ENCODE data around the gene PINK1. TPM values are rescaled to one million over a fixed set of nuclear protein-coding genes. Genes with fewer than 3 reads are reported as not detected.
"Not testable (repeated sequence)": the region's sequence is repeated elsewhere in the genome, so short reads cannot be mapped to it uniquely, and the experiment has no call there.

PINK1 gene
- total RNA-seq, 2 experiments from 2014 or later: 4.4 to 4.8 TPM

DNA sequence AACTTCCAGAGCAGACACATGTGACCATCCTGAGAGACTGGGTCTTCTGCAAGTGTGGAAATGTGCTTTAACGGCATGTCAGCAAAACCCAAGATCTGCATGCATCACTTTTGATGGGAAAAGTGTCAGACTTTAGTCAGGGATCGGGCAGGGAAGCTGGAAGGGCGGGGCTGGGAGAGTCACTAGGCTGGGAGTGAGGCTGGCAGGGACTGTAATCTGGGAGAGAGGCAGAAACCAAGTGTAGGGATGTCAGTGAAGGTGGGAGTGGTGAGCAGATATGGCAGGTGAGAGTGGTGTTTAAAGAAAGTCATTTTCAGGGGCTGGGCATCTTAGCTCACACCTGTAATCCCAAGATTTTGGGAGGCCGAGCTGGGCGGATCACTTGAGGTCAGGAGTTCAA lies 33.1 kb upstream of the PINK1 start:
- H3K4me1 Mint-ChIP-seq (ENCODE audit: low read depth): no peaks in the 10 kb centered on the region
- no peaks in the 10 kb centered on the region for H3K9me3 Mint-ChIP-seq
- DNase-seq: no peak
- H3K27ac Mint-ChIP-seq: no peak overlapping the region
- no peak overlapping the region for H3K4me3 Mint-ChIP-seq
- peaks cover 3% of the 10 kb centered on the region for H3K27me3 Mint-ChIP-seq
- no peaks in the 10 kb centered on the region for H3K36me3 Mint-ChIP-seq
- CTCF ChIA-PET: interaction anchor here (1.3 kb wide), 1 partner anchor 25 kb away, joined by 4 read pairs; no protein-coding TSS in a partner anchor
- POLR2A ChIA-PET: no interaction called here
- intact Hi-C loops (cut with micrococcal nuclease): no loop called here

- Mint-ChIP-seq H3K27me3 (no peaks in the 10 kb centered on the region), H3K9me3 (no peaks in the 10 kb centered on the region), H3K4me1 (ENCODE audit: low read depth) (no peaks in the 10 kb centered on the region), H3K36me3 (no peaks in the 10 kb centered on the region), H3K4me3 (no peak overlapping the region), H3K27ac (no peak overlapping the region)
- ChIA-PET POLR2A (no interaction called here), CTCF (interaction anchor here (1.3 kb wide), 1 partner anchor 26 kb away, joined by 4 read pairs; no protein-coding TSS in a partner anchor)
- DNase-seq: no peak
- intact Hi-C loops (cut with micrococcal nuclease): no loop called here
Measured at GRCh38 chr1:20601129-20601825, 32.0 kb upstream of the PINK1 start.

- Mint-ChIP-seq H3K27ac (no peak overlapping the region), H3K9me3 (no peaks in the 10 kb centered on the region), H3K4me3 (no peak overlapping the region), H3K4me1 (ENCODE audit: low read depth) (no peaks in the 10 kb centered on the region), H3K36me3 (no peaks in the 10 kb centered on the region), H3K27me3 (no peaks in the 10 kb centered on the region)
- intact Hi-C loops (cut with micrococcal nuclease): no loop called here
- ChIA-PET CTCF (no interaction called here), POLR2A (no interaction called here)
- DNase-seq: no peak
Measured at GRCh38 chr1:20602851-20603450, 30.3 kb upstream of the PINK1 start.

GRCh38 chr1:20603504-20604464 lies 29.5 kb upstream of the PINK1 start:
- POLR2A ChIA-PET: no interaction called here
- Mint-ChIP-seq H3K4me3 (no peak overlapping the region), H3K4me1 (ENCODE audit: low read depth) (no peaks in the 10 kb centered on the region), H3K27ac (no peak overlapping the region), H3K27me3 (no peaks in the 10 kb centered on the region), H3K9me3 (no peaks in the 10 kb centered on the region), H3K36me3 (no peaks in the 10 kb centered on the region)
- intact Hi-C loops (cut with micrococcal nuclease): no loop called here
- CTCF ChIA-PET: interaction anchor here (0.5 kb wide), 1 partner anchor 992 kb away, joined by 3 read pairs; no protein-coding TSS in a partner anchor
- no peak for DNase-seq

DNA sequence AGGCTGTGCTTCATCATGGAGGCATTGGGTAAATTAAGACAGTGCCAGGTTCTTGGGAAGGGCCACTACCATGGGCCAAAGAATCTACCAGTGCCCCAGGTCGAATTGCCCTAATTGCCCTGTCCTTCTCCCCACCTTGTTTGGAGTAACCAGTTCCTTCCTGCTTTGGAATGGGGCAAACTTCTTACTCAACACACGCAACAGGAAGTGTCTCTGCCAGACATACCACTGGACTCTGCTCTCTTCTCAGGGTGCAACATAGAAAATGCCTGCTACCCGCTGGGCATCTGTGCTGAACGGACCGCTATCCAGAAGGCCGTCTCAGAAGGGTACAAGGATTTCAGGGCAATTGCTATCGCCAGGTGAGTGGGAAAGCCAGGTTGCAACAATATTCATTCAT lies 28.6 kb upstream of the PINK1 start:
- Mint-ChIP-seq H3K4me1 (ENCODE audit: low read depth) (no peaks in the 10 kb centered on the region), H3K27me3 (no peaks in the 10 kb centered on the region), H3K4me3 (no peak overlapping the region), H3K9me3 (no peaks in the 10 kb centered on the region), H3K27ac (no peak overlapping the region), H3K36me3 (no peaks in the 10 kb centered on the region)
- no peak for DNase-seq
- ChIA-PET CTCF (no interaction called here), POLR2A (no interaction called here)
- intact Hi-C loops (cut with micrococcal nuclease): no loop called here

GRCh38 chr1:20606801-20607570 lies 26.3 kb upstream of the PINK1 start:
- CTCF ChIA-PET; intact Hi-C loops (cut with micrococcal nuclease); H3K27me3 Mint-ChIP-seq; DNase-seq; H3K27ac Mint-ChIP-seq; POLR2A ChIA-PET; H3K9me3 Mint-ChIP-seq; H3K4me3 Mint-ChIP-seq; H3K4me1 Mint-ChIP-seq (ENCODE audit: low read depth); H3K36me3 Mint-ChIP-seq: not testable (repeated sequence)

DNA sequence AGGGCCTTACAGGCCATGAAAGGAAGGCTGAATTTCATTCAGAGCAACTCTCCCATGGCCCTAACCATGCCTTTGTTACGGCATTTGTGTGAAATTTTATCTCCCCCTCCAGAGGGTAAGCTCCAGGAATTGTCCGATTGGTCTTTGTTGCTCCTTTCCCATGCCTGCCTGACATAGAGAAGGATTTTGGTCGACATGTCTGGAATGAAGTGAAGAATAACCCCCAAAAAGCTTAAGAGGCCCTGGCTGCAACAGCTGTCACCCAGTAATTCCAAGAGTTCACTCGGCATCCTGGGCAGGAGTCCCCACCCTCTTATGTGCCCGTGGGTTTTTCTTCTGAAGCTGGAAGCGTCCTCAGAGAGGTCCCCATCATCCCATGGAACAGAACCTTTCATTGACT lies 23.7 kb upstream of the PINK1 start:
- POLR2A ChIA-PET: no interaction called here
- Mint-ChIP-seq H3K36me3 (no peaks in the 10 kb centered on the region), H3K4me3 (no peak overlapping the region), H3K27me3 (peaks cover 3% of the 10 kb centered on the region), H3K9me3 (no peaks in the 10 kb centered on the region), H3K4me1 (ENCODE audit: low read depth) (no peaks in the 10 kb centered on the region), H3K27ac (no peak overlapping the region)
- DNase-seq: no peak
- CTCF ChIA-PET: interaction anchor here (1.3 kb wide), 1 partner anchor 35 kb away, joined by 3 read pairs; no protein-coding TSS in a partner anchor
- intact Hi-C loops (cut with micrococcal nuclease): no loop called here

DNA sequence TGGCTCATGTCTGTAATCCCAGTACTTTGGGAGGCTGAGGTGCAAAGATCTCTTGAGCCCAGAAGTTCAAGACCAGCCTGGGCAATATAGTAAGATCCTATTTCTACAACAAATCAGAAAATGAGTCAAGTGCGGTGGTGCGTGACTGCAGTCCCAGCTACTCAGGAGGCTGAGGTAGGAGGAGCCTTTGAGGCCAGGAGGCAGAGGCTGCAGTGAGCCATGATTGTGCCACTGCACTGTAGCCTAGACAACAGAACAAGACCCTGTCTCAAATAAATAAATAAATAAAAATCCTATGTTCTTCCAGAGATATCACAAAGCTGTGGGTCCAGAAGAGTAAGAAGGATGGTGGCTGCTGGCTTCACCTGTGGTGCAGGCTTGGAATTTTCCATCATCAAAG lies 22.3 kb upstream of the PINK1 start:
- H3K27me3 Mint-ChIP-seq: peaks cover 3% of the 10 kb centered on the region
- no peak for DNase-seq
- ChIA-PET CTCF (interaction anchor here (0.6 kb wide), 1 partner anchor 90 kb away, joined by 5 read pairs; no protein-coding TSS in a partner anchor), POLR2A (no interaction called here)
- no peak overlapping the region for H3K4me3 Mint-ChIP-seq
- H3K4me1 Mint-ChIP-seq (ENCODE audit: low read depth): no peaks in the 10 kb centered on the region
- intact Hi-C loops (cut with micrococcal nuclease): no loop called here
- no peaks in the 10 kb centered on the region for H3K9me3 Mint-ChIP-seq
- H3K27ac Mint-ChIP-seq: no peak overlapping the region
- no peaks in the 10 kb centered on the region for H3K36me3 Mint-ChIP-seq

GRCh38 chr1:20611652-20612051 lies 21.6 kb upstream of the PINK1 start:
- no peaks in the 10 kb centered on the region for H3K36me3 Mint-ChIP-seq
- H3K27me3 Mint-ChIP-seq: peaks cover 3% of the 10 kb centered on the region
- intact Hi-C loops (cut with micrococcal nuclease): no loop called here
- CTCF ChIA-PET: no interaction called here
- H3K9me3 Mint-ChIP-seq: no peaks in the 10 kb centered on the region
- POLR2A ChIA-PET: no interaction called here
- no peak overlapping the region for H3K4me3 Mint-ChIP-seq
- H3K27ac Mint-ChIP-seq: no peak overlapping the region
- H3K4me1 Mint-ChIP-seq (ENCODE audit: low read depth): peaks cover 3% of the 10 kb centered on the region
- DNase-seq: no peak

DNA sequence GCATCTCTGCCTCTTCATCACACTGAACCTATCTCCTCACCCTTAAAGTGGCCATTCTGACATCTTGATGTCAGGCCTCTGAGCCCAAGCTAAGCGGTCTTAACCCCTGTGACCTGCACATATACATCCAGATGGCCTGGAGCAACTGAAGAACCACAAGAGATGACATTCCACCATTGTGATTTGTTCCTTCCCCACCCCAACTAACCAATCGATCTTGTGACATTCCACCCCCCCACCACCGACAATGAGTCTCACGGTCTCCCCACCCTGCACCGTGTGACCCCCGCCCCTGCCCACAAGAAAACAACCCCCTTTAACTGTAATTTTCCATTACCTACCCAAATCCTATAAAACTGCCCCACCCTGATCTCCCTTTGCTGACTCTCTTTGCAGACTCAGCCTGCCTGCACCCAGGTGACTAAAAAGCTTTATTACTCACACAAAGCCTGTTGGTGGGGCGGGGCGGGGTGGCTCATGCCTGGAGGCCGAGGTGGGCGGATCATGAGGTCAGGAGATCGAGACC lies 21.0 kb upstream of the PINK1 start:
- POLR2A ChIA-PET: no interaction called here
- no peaks in the 10 kb centered on the region for H3K9me3 Mint-ChIP-seq
- no peak overlapping the region for H3K27ac Mint-ChIP-seq
- peaks cover 3% of the 10 kb centered on the region for H3K27me3 Mint-ChIP-seq
- intact Hi-C loops (cut with micrococcal nuclease): no loop called here
- no peaks in the 10 kb centered on the region for H3K36me3 Mint-ChIP-seq
- DNase-seq: peak; percentile 14
- CTCF ChIA-PET: interaction anchor here (1.1 kb wide), 1 partner anchor 20 kb away, joined by 5 read pairs; no protein-coding TSS in a partner anchor
- peaks cover 4% of the 10 kb centered on the region for H3K4me1 Mint-ChIP-seq (ENCODE audit: low read depth)
- no peak overlapping the region for H3K4me3 Mint-ChIP-seq

- peaks cover 4% of the 10 kb centered on the region for H3K4me1 Mint-ChIP-seq (ENCODE audit: low read depth)
- POLR2A ChIA-PET: no interaction called here
- DNase-seq: no peak
- no peaks in the 10 kb centered on the region for H3K9me3 Mint-ChIP-seq
- H3K36me3 Mint-ChIP-seq: no peaks in the 10 kb centered on the region
- H3K4me3 Mint-ChIP-seq: no peak overlapping the region
- intact Hi-C loops (cut with micrococcal nuclease): no loop called here
- peaks cover 3% of the 10 kb centered on the region for H3K27me3 Mint-ChIP-seq
- CTCF ChIA-PET: no interaction called here
- H3K27ac Mint-ChIP-seq: no peak overlapping the region
Measured at GRCh38 chr1:20614131-20614579, 19.1 kb upstream of the PINK1 start.

Measured in activated CD4-positive, alpha-beta memory T cell treated with anti-CD3 and anti-CD28 coated beads for 36 hours (primary cell).